ENCODE results near the gene UTS2. TPM values are rescaled to one million over a fixed set of nuclear protein-coding genes. Genes with fewer than 3 reads are reported as not detected.

The UTS2 gene
- total and polyA plus RNA-seq, 2 of the 4 experiments (the other 2 are of a cell fraction): not detected

GRCh38 chr1:7885513-7886404, 32.9 kb upstream of the UTS2 start:
- no peaks in the 10 kb centered on the region for H3K36me3 ChIP-seq (ENCODE audit: control insufficient read depth, insufficient read depth, low read length)
- no peaks in the 10 kb centered on the region for H3K4me1 ChIP-seq (ENCODE audit: control insufficient read depth, insufficient read depth, low read length)
- H4K91ac ChIP-seq (ENCODE audit: insufficient read depth, low read depth, low read length): no peak overlapping the region
- WGBS, 2 experiments (ENCODE audit: extremely low coverage in 2 of 2, insufficient read length in 1 of 2): 23% methylated on average over 7 of the region's 27 CpGs; no CpG with 5 or more reads in 1 of the 2 experiments
- no peak overlapping the region for H2BK120ac ChIP-seq (ENCODE audit: low read depth, low read length)
- DNase-seq (no peak), ATAC-seq (ENCODE audit: low read depth) (no peak)
- ChIA-PET POLR2A (ENCODE audit: unreplicated experiment) (no interaction called here), CTCF (no interaction called here)
- no peak overlapping the region for H2BK15ac ChIP-seq (ENCODE audit: low read depth, low read length)
- no peaks in the 10 kb centered on the region for H4K20me1 ChIP-seq (ENCODE audit: insufficient read depth, low read length)
- no peak overlapping the region for H2BK20ac ChIP-seq (ENCODE audit: low read depth, low read length)
- no TSS peak for BruUV-seq (replicated peaks)
- H3K9ac ChIP-seq (ENCODE audit: low read depth, low read length): no peak overlapping the region
- peak overlapping the region; percentile 21 for H2AFZ ChIP-seq (replicated peaks; ENCODE audit: low read length, poor library complexity)
- H3K9me3 ChIP-seq (ENCODE audit: control insufficient read depth, insufficient read depth, low read length): peaks cover 2% of the 10 kb centered on the region; the same call in 1 of the 2 replicates
- H2BK5ac ChIP-seq (ENCODE audit: low read depth, low read length, poor library complexity, severe bottlenecking): no peak overlapping the region
- no peaks in the 10 kb centered on the region for H3K9me1 ChIP-seq (ENCODE audit: insufficient read depth, low read length)
- no peak overlapping the region for H4K5ac ChIP-seq (ENCODE audit: low read depth, low read length)
- intact Hi-C loops (cut with micrococcal nuclease): no loop called here
- dilution Hi-C loops (cut with HindIII; ENCODE audit: low sequenced_read_pairs, unreplicated experiment): no loop called here
- no peak overlapping the region for H4K8ac ChIP-seq (ENCODE audit: low read depth in 2 of 2, low read length in 2 of 2)
- no peaks in the 10 kb centered on the region for H3K79me1 ChIP-seq (ENCODE audit: low read depth in 1 of 2, low read length in 2 of 2)
- no peak overlapping the region for H3K4ac ChIP-seq (ENCODE audit: low read depth, low read length)
- no peak overlapping the region for H3K4me2 ChIP-seq (ENCODE audit: low read depth, low read length)
- H3K27ac ChIP-seq (ENCODE audit: insufficient read depth, low read length): no peak overlapping the region
- no peak overlapping the region for H3K23ac ChIP-seq (ENCODE audit: low read depth, low read length)
- H3K27me3 ChIP-seq (ENCODE audit: control insufficient read depth, insufficient read depth, low read length): peaks cover 4% of the 10 kb centered on the region; the same call in 1 of the 2 replicates
- H3K18ac ChIP-seq (ENCODE audit: low read depth, low read length): no peak overlapping the region
- H3K4me3 ChIP-seq (ENCODE audit: insufficient read depth, low read depth, low read length): no peak overlapping the region
- no peak overlapping the region for H2AK9ac ChIP-seq (replicated peaks; ENCODE audit: low read depth, low read length, poor library complexity)
- TF ChIP-seq RAD21 (IDR thresholded peaks at IDR 0.05; ENCODE audit: low read length) (no peak), RCOR1 (IDR thresholded peaks at IDR 0.05; ENCODE audit: insufficient replicate concordance, low read length) (no peak), CTCF (conservative IDR thresholded peaks at IDR 0.05; ENCODE audit: low read depth, low read length) (no peak), MAFK (IDR thresholded peaks at IDR 0.05; ENCODE audit: low read depth, low read length) (no peak), USF2 (IDR thresholded peaks at IDR 0.05; ENCODE audit: low read depth, low read length) (no peak), FOS (IDR thresholded peaks at IDR 0.05; ENCODE audit: low read depth, low read length) (no peak), POLR2A (IDR thresholded peaks at IDR 0.05; ENCODE audit: low read depth, low read length) (no peak), CEBPB (IDR thresholded peaks at IDR 0.05; ENCODE audit: low read depth, low read length) (no peak), BHLHE40 (IDR thresholded peaks at IDR 0.05; ENCODE audit: low read depth, low read length) (no peak), MAZ (IDR thresholded peaks at IDR 0.05; ENCODE audit: borderline replicate concordance, low read depth, low read length) (no peak), RFX5 (IDR thresholded peaks at IDR 0.05; ENCODE audit: low read depth, low read length) (no peak), MXI1 (IDR thresholded peaks at IDR 0.05; ENCODE audit: borderline replicate concordance, low read depth, low read length) (no peak), SMC3 (IDR thresholded peaks at IDR 0.05; ENCODE audit: low read depth, low read length) (no peak)
- in situ Hi-C loops (cut with MboI; ENCODE audit: low sequenced_read_pairs): no loop called here
- no peak overlapping the region for H3K56ac ChIP-seq (ENCODE audit: extremely low read depth, insufficient read depth, low read length)
- no peak overlapping the region for H2AK5ac ChIP-seq (ENCODE audit: low read depth, low read length)
- no peak overlapping the region for H3K14ac ChIP-seq (replicated peaks; ENCODE audit: low read depth, low read length)
